GM20000 (cell line): ENCODE measurements around the gene CNGA4.

ENCODE experiments used
- DNase-seq: peaks from one replicate; pipeline ENCODE4 v3.0.0; 2012; ENCODE audit warnings: low spot score
- TF ChIP-seq, protein P1 (sequence below): IDR thresholded peaks from 2 replicates; pipeline ENCODE4 v1.5.1; 2012; ENCODE audit warnings: mild to moderate bottlenecking, control low read depth; ENCODE audit errors: extremely low read depth, missing control alignments

CNGA4 gene

DNA sequence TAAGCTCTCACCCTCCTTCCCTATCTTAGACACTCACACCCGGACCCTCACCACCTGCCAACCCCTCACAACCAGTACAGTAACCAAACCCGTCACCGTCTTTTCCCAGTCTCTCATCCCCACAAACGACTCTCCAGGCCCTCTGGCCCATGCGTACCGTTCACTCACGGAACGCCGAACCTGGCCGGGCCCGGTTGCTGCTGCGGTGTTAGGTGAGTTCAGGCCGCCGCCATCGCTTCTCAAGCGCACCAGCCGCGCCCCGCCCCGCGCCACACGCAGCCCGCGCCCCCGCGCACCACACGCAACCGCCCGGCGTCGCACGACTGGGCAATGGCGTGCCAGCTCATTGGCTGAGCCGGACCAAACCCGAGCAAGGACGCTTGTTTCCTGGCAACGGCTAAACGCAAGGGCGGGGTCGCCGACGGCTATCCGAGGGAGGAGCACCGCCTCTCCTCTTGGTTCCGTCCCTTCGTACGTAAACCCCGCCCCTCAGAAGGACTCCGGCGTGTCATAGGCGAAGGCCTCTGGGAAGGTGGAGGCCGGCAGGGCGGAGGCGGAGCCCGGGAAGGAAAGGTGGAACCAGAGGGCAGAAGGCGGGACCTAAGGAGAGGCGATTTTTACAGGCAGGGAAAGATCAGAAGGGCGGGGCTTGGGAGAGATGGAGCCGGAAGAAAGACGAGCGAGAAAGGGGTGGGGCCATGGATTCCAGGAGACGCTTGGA is 4.3 kb upstream of the CNGA4 start, which contains the start of gene FHIP1B:
Gene FHIP1B, minus strand, starts transcription at position 250 of the 721 bp plus-strand sequence. CDS start 10,120 bp downstream, outside the sequence.
- TF ChIP-seq, protein P1, sequence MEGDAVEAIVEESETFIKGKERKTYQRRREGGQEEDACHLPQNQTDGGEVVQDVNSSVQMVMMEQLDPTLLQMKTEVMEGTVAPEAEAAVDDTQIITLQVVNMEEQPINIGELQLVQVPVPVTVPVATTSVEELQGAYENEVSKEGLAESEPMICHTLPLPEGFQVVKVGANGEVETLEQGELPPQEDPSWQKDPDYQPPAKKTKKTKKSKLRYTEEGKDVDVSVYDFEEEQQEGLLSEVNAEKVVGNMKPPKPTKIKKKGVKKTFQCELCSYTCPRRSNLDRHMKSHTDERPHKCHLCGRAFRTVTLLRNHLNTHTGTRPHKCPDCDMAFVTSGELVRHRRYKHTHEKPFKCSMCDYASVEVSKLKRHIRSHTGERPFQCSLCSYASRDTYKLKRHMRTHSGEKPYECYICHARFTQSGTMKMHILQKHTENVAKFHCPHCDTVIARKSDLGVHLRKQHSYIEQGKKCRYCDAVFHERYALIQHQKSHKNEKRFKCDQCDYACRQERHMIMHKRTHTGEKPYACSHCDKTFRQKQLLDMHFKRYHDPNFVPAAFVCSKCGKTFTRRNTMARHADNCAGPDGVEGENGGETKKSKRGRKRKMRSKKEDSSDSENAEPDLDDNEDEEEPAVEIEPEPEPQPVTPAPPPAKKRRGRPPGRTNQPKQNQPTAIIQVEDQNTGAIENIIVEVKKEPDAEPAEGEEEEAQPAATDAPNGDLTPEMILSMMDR, result no peak

DNA sequence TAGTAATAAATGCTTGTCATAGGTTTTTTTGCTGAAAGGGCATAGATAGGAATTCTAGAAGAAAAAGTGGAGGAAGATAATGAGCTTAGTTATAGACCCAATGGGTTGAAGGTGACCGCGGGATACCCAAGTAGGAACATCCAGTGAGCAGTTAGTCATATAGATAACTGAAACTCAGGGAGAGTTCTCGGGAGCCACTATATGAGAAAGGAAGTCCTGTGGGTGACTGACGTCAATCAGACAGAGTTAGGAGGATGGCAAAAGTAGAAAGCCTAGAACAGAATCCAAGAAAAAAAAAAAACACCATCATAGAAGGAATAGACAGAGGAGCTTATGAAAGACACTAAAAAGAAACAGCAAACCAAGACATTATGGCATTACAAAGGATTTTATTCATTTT is 1.6 kb upstream of the CNGA4 start:
- TF ChIP-seq, protein P1, result no peak
- DNase-seq, result no peak

More for the DNA sequence above, 4.3 kb upstream of the CNGA4 start, which contains the start of gene FHIP1B:
- DNase-seq, result peak; percentile 97

DNA sequence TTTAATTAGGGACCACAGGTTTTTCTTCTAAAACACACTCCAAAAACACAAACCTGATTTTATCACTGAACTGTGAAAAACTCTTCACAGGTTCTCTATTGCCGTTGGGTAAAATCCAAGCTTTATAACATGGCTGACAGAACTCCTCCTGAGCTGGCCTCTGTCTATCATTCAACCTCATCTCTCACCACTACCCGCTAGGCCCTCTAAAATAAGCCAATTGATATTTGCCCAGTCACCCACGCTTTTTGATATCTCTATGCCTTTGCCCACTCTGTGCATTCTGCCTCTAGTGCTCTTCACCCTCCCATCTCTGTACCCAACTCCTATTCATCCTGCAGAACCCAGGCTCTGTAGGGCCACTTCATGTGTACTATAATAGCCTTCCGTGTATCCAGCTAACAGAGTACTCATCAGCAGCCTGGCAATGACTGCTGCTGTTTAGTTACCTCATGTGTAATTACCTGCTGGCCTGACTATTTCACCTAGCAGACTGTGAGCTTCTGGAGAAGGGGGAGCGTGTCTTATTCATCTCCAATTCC is 1.1 kb upstream of the CNGA4 start:
- TF ChIP-seq, protein P1, result no peak
- DNase-seq, result no peak

- no peak for DNase-seq
- TF ChIP-seq, protein P1, result no peak
Measured at GRCh38 chr11:6240139-6240538, 1.2 kb downstream of the CNGA4 start.

DNA sequence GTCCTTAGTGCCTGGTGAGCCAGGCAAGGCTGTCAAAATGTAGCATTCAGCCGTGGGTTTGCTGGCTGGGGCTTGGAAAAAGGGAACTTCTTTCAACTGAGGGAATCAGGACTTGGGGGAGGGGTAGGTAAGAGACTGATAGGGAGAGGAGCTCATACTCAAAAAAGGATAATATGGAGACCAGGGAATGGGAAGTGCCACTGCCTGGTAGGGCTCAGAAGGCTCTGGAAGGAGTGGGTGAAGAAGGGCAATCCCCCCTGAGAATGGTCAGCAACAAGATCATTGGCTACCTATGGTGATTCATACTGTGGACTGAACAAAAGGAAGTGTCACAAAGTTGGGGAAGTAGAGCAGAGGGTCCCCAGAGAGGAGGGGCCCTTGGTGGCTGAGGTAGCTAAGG is 1.9 kb downstream of the CNGA4 start:
- TF ChIP-seq, protein P1, result no peak
- DNase-seq, result no peak

DNA sequence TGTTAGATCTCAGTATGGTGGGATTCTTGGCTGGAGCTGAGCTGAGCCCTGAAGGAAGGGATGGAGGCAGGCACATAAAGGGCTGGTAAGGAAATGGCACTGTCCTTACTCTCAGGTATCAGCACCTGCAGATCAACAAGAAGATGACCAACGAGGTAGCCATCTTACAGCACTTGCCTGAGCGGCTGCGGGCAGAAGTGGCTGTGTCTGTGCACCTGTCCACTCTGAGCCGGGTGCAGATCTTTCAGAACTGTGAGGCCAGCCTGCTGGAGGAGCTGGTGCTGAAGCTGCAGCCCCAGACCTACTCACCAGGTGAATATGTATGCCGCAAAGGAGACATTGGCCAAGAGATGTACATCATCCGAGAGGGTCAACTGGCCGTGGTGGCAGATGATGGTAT is 2.4 kb downstream of the CNGA4 start:
- TF ChIP-seq, protein P1, result no peak
- no peak for DNase-seq

DNA sequence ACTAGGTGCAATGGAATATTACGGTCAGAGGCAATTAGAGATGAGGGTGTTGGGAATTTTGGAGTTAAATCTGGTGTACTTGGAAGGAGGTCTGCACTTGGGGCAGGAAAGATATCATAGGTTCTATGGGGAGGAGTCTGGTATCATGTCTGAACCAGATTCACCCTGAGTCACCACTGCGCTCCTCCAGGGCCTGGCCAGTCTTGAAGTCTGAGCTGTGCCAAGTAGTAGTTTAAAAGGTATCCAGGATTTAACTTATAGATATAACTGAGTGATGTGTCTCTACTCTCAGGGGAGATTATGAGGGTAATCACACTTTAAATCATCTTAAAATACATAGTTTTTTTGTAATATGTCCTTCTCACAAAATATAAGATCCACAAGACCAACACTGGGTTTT is 6.6 kb downstream of the CNGA4 start:
- no peak for DNase-seq
- TF ChIP-seq, protein P1, result no peak
